Uterus (tissue), 4 donors: ENCODE measurements around the gene CDH4. TPM values are rescaled to one million over a fixed set of nuclear protein-coding genes. Genes with fewer than 3 reads are reported as not detected.

ENCODE experiments used
- DNase-seq, 2 donors: peaks; one replicate each; pipeline ENCODE4 v3.0.0-alpha.2; 2019 to 2020
- H3K27ac ChIP-seq, 2 donors: fragments of 200-600 bp; sonication (generic); 1 replicate in 1 of 2; 2 replicates in 1 of 2; pipeline ENCODE4 v1.5.1; 2016 to 2018
- H3K27me3 ChIP-seq, 2 donors: fragments of 200-600 bp; sonication (generic); one replicate each; pipeline ENCODE4 v1.5.1; 2018 to 2019; ENCODE audit warnings: control low read depth in 1 of 2
- H3K36me3 ChIP-seq, 2 donors: fragments of 200-600 bp; sonication (generic); one replicate each; pipeline ENCODE4 v1.5.1; 2019; ENCODE audit warnings: control low read depth in 1 of 2
- H3K4me1 ChIP-seq, 2 donors: fragments of 200-600 bp; sonication (generic); one replicate each; pipeline ENCODE4 v1.5.1; 2018 to 2019; ENCODE audit warnings: control low read depth in 1 of 2
- H3K4me3 ChIP-seq, 2 donors: fragments of 200-600 bp; sonication (generic); 1 replicate in 1 of 2; 2 replicates in 1 of 2; pipeline ENCODE4 v1.5.1; 2018 to 2019; ENCODE audit warnings: mild to moderate bottlenecking in 1 of 2
- H3K9me3 ChIP-seq, 2 donors: fragments of 200-600 bp; sonication (generic); one replicate each; pipeline ENCODE4 v1.5.1; 2019; ENCODE audit warnings: control low read depth in 1 of 2
- CTCF ChIP-seq, 4 experiments: fragments of 200-600 bp in 2 of 4; fragments of 450-650 bp in 2 of 4; sonication (generic) in 2 of 4; IDR thresholded peaks; one replicate each; pipeline ENCODE4 v1.5.1; 2016 to 2019; ENCODE audit warnings: antibody characterized with exemption in 4 of 4, mild to moderate bottlenecking in 2 of 4, moderate library complexity in 1 of 4
- POLR2A ChIP-seq, 2 donors: fragments of 450-650 bp; IDR thresholded peaks; one replicate each; pipeline ENCODE4 v1.6.1; 2016; ENCODE audit warnings: antibody characterized with exemption in 2 of 2, mild to moderate bottlenecking in 1 of 2, moderate library complexity in 1 of 2
- intact Hi-C: fragments of 100-400 bp; cut with DNase I; formaldehyde crosslinking; loops from one replicate; pipeline ENCODE4 v1.15.1; 2023; ENCODE audit warnings: low total_unique reads
- total RNA-seq, 4 donors: library from RNA; depleted of rRNA in 3 of 4; stranded (reverse); fragments of >200 nt in 3 of 4; gene quantifications; one replicate each; pipeline versions ENCODE4 v1.1.0 to v1.2.4, GENCODE V29; 2014 to 2023
- donor health status: DM: yes; HTN: yes; CAD: no.

Gene CDH4
- total RNA-seq, 4 donors from 2014 or later = under 0.01 to 0.55 TPM; not detected in 2

GRCh38 chr20:61347443-61347842 is 95.4 kb downstream of the CDH4 start:
- Histone ChIP-seq H3K9me3 (no peaks in the 10 kb centered on the region), H3K27ac (no peak overlapping the region), H3K4me3 (no peak overlapping the region), H3K27me3 (peaks cover 0 to 7% of the 10 kb centered on the region in 2 donors), H3K36me3 (no peaks in the 10 kb centered on the region), H3K4me1 (no peaks in the 10 kb centered on the region)
- TF ChIP-seq POLR2A (IDR thresholded peaks at IDR 0.05) (no peak), CTCF (IDR thresholded peaks at IDR 0.05) (no peak)
- no peak for DNase-seq
- intact Hi-C loops = no loop called here

GRCh38 chr20:61349447-61350165 is 97.5 kb downstream of the CDH4 start:
- intact Hi-C loops = no loop called here

GRCh38 chr20:61350500-61351250 is 98.6 kb downstream of the CDH4 start:
- no peak for DNase-seq
- H3K4me3 ChIP-seq = no peak overlapping the region
- no peak for TF ChIP-seq POLR2A (IDR thresholded peaks at IDR 0.05)
- no peak for TF ChIP-seq CTCF (IDR thresholded peaks at IDR 0.05)
- peaks cover 0 to 7% of the 10 kb centered on the region in 2 donors for H3K27me3 ChIP-seq
- no peaks in the 10 kb centered on the region for H3K36me3 ChIP-seq
- no peaks in the 10 kb centered on the region for H3K4me1 ChIP-seq
- intact Hi-C loops = no loop called here
- no peak overlapping the region for H3K27ac ChIP-seq
- H3K9me3 ChIP-seq = no peaks in the 10 kb centered on the region

More at GRCh38 chr20:61349447-61350165, 97.5 kb downstream of the CDH4 start:
- no peaks in the 10 kb centered on the region for H3K36me3 ChIP-seq
- DNase-seq = no peak
- peaks cover 0 to 7% of the 10 kb centered on the region in 2 donors for H3K27me3 ChIP-seq
- H3K27ac ChIP-seq = no peak overlapping the region
- TF ChIP-seq POLR2A (IDR thresholded peaks at IDR 0.05) (no peak), CTCF (IDR thresholded peaks at IDR 0.05) (no peak)
- H3K4me3 ChIP-seq = no peak overlapping the region
- no peaks in the 10 kb centered on the region for H3K4me1 ChIP-seq
- no peaks in the 10 kb centered on the region for H3K9me3 ChIP-seq

- Histone ChIP-seq H3K9me3 (no peaks in the 10 kb centered on the region), H3K36me3 (no peaks in the 10 kb centered on the region), H3K4me3 (no peak overlapping the region), H3K27ac (no peak overlapping the region), H3K4me1 (no peaks in the 10 kb centered on the region), H3K27me3 (peaks cover 0 to 7% of the 10 kb centered on the region in 2 donors)
- TF ChIP-seq POLR2A (IDR thresholded peaks at IDR 0.05) (no peak), CTCF (IDR thresholded peaks at IDR 0.05) (no peak)
- no peak for DNase-seq
- intact Hi-C loops = no loop called here
These were observed 100.5 kb downstream of the CDH4 start for GRCh38 chr20:61352346-61353260.
